SIG-M5 (cell line): ENCODE data around the gene DAND5.

Experiments used
- DNase-seq: peaks from one replicate; lab custom pipeline; 2025; lab: John Stamatoyannopoulos, UW

Gene DAND5

DNA sequence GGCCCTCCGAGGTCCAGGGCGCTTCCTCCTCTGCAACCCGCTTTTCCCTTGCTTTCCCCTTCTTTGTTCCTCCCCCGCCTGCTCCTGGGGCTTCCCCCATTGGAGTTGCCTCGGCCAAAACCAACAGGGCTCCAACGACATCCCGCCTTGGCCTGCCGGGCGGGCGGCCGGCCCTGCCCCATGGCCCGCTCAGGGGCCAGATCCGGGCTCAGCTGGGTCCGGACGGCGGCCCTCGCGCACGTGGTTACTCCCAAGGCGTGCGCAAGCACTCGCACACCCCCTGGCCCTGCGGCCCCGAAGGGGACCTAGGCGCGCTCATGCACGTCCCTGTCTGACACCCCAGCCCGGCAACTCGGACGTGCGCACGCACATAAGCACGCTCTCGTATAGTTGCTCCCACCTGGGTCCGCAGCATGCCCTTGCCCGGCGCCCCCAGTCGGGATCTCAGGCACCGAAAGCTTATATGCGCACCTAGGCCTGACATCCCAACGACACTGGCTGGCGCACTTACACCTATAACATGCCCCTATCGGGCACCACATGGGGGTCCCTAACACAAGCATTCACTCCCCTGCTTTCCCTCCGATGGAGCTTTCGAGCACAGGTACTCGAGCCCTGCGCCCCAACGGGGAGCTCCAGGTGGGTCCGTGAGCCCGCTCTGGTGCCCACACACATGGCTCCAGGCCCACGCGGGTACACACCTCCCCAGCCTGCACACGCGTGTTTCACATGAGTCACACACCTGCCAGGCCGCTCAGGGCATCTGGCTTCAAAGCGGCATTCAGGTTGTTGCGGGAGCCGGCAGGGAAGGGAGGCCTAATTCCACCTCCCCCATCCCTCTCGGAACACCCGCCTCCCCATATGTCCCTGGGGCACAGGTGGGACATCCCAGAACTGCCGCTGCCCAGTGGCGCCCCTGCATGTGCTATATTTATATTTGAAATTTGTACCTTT lies 40.9 kb downstream of the DAND5 start:
- no peak for DNase-seq

DNA sequence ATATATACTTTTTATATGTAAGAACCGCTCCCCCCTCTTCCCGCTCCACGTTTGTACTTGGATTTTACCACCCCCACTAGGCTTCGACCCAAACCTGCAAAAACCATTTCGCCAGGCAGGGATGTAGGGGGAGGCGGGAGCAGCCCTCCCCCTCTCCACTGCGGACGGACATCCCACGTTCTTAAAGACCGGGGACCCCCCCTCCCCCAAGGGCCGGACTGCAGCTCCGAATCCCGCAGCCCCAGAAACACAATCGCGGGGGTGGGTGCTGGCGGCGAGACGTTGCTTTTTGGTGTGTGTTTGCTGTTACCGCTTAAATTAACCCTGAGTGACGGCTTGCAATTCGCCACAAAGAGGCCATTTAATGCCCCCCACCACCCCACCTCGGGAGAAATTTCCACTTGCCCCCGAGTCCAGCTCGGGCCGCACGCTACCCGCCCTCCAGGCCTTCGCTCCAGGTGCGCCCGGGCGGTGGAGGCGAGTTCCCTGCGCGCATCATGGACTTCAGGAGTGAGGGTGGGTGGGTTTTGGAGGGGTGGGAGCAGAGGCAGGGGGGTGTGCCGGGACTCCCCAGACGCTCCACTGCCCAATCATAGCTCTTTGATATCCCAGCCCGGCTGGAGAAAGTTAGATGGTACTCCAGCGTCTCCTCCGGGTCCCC lies 41.7 kb downstream of the DAND5 start:
- no peak for DNase-seq

DNA sequence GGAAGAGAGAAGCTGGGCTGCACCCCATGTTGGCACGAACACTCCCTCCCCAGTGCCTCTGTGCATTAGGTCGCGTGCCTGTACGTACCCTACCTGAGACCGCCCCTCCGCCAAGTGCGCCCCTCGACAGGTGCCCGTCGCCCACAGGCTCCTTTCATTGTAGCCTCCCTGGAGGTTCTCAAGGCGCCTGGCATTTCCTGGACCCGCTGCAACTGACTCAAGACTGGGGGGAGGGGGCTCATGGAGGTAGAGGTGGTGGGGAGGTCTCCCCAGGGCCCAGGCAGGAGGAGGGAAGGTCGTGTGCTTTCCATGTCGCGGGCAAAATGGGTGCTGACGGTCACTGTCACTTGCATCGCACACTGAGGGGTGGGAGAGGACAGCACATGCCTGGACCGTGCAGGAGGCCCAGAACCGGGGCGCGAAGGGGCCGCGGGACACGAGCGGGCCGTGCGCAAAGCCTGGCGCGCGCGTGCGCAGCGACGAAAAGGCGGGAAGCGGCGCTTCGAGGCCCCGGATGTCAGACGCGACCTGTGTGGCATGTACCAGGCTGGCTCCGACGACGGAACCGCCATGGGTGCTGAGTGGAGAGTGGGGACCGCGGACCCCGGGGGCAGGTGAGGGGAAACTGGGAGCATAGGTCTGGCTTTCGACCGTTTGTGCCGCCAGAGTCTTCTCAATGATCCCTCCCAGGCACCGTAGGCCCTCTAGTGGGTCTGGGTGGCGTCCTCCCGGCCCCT lies 42.4 kb downstream of the DAND5 start:
- DNase-seq: no peak

DNA sequence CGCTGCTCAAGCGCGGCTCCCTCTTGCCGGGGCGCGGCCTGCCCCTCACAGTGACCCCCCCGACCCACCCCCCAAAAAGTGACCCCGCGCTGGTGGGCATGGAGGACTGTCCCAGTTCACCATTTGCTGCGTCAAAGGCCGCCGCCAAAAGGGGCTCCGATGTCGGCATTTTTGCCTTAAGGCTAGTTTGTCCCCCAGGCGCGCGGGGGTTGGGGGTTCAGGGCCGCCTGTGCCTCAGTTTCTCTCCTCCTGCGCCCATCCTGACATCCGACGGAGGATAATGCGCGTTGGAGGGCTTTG lies 43.0 kb downstream of the DAND5 start:
- no peak for DNase-seq

DNA sequence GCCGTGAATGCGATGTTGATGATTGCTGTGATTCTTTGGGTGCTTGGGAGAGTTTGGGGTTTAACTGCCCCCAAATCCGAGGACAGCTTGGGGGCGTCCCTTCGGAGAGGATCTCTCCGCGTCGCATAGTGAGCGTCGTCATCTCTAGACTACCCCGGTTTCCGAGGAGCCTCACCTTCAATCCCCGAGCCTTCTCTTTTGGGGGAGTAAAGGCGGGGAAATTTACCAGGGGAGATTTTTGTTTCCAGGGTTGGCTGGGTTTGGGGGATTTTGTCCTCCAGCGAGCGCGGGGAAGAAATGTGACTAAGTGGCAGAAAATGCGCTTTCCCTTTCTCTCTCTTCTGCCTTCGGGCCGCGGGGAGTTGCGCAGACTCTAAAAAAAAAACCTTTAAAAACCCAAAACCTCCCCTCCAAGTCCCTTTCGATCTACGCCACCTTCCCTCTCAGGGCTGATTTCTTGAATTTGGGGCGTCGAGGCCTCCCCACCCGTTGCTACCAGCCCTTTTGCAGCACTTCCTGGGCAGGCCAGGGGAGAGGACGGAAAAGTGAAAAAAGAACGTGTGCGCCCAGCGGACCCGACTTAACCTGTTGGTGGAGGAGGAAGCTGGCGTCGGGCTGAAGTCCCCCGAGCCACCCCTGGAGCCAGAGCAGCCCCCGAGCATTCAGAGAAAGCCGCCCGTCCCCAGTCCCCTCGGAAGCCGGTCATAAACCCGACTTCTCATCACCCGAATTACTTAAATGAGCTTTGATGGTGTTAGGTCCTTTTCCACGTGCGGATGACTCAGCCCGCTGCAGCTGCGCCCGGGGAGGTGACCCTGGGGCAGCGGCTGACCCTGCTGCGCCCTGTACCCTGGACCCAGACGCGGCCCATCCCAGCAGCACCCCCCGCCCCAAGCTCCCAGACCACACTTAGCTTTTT lies 43.6 kb downstream of the DAND5 start:
- DNase-seq: no peak

DNA sequence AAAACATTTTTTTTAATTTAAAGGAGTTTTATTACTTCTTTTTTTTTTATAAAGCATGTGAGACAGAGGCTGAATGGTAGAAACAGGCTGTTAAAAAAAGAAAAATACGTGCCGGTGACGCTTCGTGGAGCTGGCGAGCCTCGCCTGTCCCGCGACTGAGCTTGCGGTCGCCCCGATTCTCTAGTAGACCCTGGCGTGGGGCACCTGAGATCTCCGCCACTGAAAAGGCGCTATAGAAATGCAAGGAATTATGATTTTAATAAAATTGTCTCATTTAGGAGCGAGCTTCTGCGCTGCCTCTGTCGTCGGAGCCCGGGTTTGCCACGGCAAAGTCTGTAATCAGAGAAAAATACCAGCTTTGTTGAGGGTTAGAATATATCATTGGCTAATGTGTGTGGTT lies 44.3 kb downstream of the DAND5 start:
- DNase-seq: no peak

DNA sequence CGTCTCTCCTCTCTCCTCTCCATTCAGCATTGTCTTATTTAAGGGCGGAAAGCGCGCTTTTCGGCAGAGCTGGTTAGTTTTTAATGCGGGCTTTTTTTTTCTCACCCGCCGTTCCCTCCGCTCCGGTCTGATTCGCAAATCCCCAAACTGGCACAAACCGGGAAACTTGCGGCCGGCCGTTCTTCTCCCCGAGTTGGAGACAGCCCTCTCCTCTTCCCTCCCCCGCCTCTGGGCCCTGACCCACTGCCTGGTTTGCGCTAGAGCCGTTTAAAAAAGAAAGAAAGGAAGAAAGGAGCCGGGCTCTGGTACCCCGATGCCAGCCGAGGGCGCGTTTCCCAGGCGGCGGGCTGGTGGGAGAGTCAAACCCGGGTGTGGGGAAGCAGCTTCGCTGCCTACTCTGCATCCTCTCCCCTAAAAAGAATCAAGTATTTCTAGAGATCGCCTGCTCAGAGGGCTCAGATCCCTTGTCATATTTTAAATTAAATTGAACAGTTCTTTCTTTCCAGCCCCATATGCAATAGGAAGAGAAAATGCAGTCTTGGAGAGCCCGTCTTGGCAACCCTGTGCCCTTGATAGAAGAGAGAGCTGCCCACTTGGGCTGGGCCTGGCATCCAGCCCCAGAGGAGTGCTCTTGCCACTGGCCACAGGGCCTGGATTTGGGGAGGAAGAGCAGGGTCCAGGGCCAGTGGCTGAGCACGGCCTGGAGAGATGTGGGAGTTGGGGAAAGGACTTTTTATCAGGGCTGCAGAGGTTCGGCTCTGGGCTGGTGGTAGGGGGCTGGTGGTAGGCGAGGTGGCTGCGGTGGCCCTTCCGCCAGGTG lies 44.9 kb downstream of the DAND5 start:
- no peak for DNase-seq

DNA sequence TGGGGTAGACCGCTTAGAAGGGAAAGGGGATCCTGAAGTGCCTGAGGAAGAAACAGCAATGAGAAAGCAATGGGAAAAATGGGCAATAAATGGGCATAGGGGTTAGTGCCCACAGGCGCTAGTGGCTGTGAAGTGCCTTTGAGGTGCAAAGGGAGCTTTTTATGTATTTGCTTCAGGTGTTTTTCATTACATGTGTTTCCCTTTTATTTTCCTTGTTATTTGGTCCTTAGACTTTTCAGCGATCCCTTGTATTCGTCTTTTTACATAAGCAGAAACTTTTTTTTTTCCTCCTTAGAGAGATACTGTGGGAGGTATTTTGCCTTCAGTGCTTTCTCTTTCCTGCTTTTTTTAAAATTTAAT lies 45.5 kb downstream of the DAND5 start:
- DNase-seq: no peak

DNA sequence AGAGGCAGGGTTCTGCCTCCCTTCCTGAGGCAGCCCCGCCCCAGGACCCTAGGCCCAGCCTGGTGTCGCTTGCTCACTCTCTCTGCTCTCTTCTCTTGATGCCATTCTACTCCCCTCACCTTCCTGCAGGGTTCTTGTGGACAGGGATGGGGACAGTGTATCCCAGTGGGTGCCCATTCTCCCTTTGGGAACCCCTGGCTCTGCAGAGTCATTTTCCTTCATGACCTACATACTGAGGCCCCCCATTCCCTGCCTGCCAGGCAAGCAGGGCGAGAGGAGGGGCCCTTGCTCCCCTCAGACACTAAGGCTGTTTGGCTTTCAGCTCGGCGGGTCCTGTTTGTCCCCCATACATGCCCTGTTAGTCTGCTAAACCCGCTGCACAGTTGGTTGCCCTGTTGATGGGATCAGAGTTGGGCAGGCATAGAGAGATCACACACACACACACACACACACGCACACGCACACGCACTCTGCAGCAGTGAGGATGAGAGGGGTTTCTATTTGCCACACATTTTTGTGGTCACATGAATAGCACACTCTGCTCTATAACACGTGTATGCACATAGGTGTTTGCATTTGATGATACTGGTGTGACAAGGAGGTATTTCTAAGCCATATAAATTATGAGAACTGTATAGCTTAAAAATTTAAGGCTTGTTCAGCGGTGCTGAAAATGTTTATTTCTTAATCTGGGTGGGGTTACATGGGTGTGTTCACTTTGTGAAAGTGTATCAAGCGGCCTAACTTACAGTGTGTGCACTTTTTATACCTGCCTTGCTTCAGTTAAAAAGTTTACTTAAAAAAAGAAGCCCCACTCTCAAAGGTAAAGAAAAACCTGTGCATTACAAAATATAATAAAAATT lies 46.2 kb downstream of the DAND5 start:
- no peak for DNase-seq

DNA sequence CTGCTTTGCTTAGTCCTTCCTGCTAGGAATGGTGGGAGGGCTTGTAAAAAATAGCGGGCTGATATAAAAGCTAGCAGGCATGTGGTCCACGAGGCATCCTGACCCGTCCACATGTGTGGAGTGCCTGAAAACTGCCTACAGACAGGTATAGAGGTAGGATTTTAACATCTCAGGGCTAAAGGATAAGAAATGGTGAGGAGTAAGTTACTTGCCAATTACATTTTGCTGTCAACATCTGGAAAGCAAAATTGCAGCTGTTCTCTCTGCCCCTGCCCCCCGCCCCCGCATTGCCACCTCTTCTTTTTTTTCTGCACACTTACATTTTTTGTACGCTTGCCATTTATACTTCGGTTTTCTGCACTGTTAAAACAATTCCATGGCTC lies 46.9 kb downstream of the DAND5 start:
- DNase-seq: no peak

DNA sequence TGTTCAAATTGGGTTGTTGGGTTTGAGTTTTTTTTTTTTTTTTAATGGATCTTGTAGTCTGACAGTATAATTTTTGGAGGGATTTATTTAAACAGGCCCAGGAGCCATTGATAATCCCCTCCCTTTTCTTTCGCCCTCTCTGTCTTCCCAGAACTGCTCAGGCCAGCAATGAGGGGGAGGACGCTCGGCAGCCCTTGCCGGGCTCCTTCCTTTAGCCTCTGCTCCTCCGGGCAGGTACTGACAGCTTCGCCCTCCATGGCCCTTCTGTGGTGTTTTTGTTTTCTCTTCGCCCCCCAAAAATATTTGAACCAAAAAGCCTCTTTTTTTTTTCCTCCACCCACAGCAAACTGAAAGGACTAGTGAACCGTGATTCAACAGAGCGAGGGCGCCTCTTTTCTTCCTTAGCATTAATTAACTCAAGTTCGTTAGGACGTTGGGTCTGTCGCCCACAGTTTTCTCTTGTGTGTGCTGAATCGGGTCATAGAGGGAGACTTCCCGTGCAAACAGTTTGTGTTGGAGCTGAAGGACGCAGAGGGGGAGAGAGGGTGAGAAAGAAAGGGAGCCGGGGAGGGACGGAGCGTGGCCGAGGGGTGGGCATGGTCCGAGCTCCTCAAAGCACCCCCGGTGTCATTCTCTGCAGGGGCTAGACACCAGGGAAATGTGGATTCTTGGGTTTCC lies 47.4 kb downstream of the DAND5 start:
- DNase-seq: no peak

DNA sequence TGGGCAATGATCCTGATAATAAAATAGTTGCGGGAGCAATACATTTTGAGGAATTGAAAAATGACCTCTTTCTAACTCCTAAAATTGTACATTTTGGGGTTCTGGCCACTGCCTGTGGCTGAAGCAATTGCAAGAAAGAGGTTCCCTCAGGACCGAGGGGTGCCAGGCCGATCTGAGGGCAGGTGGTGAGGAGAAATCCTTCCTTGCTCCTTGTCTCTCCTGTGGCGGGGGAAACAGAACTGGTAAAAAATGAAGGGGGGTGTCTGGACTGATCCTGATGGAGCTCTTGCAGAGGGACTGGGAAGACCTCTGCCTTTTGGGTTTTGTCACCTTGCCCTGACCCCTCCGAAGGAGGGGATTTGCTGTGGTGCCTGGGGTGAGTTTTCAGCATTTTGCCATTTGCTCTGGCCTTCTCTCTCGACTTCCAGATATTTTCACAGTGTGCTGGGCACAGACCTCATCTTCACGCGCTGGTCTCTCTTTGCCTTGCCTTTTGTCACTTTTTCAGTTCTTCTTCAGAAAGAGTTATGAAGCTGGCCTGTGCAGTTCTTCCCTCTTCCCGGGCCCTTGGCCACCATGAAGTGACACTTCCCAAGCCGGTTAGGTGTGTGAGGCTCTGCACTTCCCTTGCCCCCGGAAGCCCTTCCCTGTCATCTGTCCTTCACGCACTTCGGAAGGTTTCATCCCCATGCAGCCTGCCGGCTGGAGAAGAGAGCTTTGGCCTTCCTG lies 48.1 kb downstream of the DAND5 start:
- no peak for DNase-seq

DNA sequence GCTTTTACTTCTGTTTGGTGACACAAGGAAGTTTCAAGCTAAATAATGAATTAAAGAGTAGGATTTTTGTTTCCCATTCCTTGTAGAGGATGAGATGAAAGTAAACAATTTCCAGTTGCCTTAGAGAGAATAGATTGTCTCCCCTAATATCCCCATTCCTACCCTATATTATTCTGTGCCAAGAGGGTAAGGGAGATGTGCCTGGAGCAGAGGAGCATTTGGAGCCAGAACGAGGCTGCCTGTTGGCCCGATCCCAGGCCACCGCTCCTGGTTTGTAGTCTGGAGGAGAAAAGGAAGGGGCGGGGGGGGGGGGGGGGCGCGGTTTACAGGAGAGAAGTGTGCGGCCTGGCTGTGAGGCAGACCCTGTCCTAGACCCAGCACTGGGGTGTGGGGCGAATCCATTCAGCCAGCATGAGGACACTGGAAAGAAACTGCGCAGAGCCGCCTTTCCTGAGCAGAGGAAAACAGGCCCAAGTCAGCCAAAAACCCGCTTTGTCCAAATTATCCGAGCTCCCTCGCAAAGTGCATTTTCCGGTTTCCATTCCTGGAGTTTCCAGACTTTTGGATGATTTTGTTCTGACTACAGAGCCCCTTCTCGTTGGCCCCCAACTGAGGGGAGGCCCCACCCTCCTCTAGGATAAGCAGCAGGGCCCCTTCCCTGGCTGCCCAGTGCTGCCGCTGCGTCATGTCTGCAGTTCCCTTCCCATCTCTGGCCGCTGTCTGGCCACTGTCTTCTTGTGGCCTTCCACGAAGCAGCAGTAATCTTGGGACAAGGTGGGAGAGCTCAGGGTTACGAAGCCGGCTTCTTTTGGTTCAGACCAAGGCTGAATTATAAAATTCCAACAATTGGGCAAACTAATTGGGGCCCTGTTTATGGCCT lies 48.9 kb downstream of the DAND5 start:
- no peak for DNase-seq

DNA sequence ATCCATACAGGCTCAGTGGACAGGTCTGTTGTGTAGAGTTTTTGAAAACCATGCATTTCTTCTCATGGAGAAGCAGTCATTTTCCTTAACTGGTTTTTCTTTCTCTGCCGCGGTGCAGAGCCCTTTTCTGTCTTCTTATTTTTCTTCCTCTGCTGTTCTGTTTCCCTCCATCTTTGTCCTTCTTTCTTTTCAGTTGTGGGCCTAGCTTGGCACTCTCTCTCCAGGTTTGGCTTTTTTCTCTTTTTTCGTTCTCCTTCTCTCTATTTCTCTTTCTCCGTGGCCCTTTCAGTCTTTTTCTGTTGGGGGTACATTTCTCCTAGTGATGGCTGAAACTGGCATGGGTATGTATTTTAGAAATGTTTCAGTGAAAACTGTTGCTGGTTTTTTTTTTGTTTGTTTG lies 50.0 kb downstream of the DAND5 start:
- DNase-seq: no peak

DNA sequence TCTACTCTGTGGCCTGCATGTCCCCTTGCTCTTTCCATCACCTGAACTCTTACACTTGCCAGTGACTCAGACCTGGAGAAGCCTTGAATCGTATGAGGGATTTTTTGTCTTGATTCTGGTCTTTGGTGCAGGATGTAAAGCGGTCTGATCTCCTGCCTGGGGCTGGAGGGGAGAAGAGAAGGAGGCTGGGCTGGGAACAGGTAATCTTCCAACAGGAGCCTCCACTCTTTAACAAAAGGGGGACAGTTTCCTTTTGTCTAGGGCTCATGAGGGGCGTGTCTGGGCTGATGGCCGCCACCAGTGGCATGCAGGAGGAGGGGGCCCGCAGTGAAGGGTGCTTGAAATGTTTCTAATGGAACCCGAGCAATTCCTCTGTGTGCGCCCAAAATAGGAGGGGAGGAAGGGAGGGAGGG lies 50.6 kb downstream of the DAND5 start:
- no peak for DNase-seq

DNA sequence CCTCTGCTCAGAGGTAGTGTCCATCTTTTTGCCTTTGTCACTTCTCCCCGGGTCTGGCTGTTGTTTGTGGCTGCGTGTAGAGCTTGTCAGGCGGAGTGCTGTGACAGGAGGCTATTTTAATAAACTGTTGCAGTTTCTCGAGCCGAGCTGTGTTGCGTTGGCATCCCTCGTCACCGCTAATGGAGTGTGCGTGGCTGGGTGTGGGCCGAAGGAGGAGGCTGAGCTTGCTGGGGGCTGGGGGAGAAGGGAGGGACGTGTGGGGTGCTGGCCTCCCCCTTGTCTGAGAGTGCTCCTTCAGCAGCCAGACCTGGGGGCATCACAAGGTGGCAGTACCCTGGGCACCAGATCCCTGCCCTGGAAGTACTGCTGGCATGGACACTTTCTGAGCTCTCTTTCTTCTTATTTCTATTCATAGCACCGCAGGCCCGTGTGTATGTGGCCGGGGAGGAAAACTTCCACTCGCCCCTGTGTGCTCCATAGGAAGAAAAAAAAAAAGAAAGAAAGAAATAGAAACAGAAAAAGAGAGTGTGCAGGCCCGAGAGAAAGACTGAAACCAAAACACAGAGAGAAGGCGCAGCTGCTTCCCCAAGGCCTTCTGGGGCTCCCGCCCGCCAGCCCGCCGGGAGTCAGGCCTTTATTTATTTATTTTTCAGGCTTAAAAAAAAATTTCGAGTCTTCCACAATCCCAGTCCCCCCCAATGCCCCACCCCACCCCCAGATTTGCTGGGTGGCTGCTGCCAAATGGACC lies 52.9 kb downstream of the DAND5 start:
- no peak for DNase-seq
